Upper lobe of right lung (tissue), 1 donor: ENCODE measurements around the gene IL19. TPM values are rescaled to one million over a fixed set of nuclear protein-coding genes. Genes with fewer than 3 reads are reported as not detected.

Experiments used
- ATAC-seq: fragments of 200-7000 bp; cut with Tn5 transposase; one replicate; pipeline ENCODE4 v1.9.1; 2020; ENCODE audit warnings: mild to moderate bottlenecking, moderate library complexity
- DNase-seq: peaks from one replicate; pipeline ENCODE4 v3.0.0-alpha.2; 2020
- H3K27ac ChIP-seq: fragments of 200-600 bp; one replicate; pipeline ENCODE4 v1.8.0; 2022
- H3K27me3 ChIP-seq: fragments of 200-600 bp; one replicate; pipeline ENCODE4 v1.8.0; 2022; ENCODE audit warnings: mild to moderate bottlenecking
- H3K36me3 ChIP-seq: fragments of 200-600 bp; one replicate; pipeline ENCODE4 v1.8.0; 2022
- H3K4me1 ChIP-seq: fragments of 200-600 bp; one replicate; pipeline ENCODE4 v1.8.0; 2022
- H3K4me3 ChIP-seq: fragments of 200-600 bp; one replicate; pipeline ENCODE4 v1.8.0; 2022; ENCODE audit warnings: mild to moderate bottlenecking
- H3K9me3 ChIP-seq: fragments of 200-600 bp; one replicate; pipeline ENCODE4 v1.8.0; 2022
- intact Hi-C: fragments of 100-400 bp; cut with DNase I; formaldehyde crosslinking; loops from one replicate; pipeline ENCODE4 v1.11.0; 2022
- long read RNA-seq: library from polyadenylated mRNA; unstranded; transcript quantifications from one replicate; pipeline ENCODE4 v2.0.0, GENCODE V29; 2021
- total RNA-seq: library from RNA; stranded (reverse); fragmentation: NEBNext Ultra II Directional; extraction: Animal tissue kit (Norgen Biotek cat#: 25700); gene quantifications from one replicate; pipeline ENCODE4 v1.2.1, GENCODE V29; 2021
- TF ChIP-seq, protein P1 (sequence below): fragments of 200-600 bp; IDR thresholded peaks from one replicate; pipeline ENCODE4 v1.8.0; 2022; ENCODE audit warnings: antibody characterized with exemption
- donor health status: DM: no; HTN: yes; CAD: no; lungs with severe emphysema.

Gene IL19, protein sequence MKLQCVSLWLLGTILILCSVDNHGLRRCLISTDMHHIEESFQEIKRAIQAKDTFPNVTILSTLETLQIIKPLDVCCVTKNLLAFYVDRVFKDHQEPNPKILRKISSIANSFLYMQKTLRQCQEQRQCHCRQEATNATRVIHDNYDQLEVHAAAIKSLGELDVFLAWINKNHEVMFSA
- not detected for total RNA-seq
- long read RNA-seq, result 0 reads

DNA sequence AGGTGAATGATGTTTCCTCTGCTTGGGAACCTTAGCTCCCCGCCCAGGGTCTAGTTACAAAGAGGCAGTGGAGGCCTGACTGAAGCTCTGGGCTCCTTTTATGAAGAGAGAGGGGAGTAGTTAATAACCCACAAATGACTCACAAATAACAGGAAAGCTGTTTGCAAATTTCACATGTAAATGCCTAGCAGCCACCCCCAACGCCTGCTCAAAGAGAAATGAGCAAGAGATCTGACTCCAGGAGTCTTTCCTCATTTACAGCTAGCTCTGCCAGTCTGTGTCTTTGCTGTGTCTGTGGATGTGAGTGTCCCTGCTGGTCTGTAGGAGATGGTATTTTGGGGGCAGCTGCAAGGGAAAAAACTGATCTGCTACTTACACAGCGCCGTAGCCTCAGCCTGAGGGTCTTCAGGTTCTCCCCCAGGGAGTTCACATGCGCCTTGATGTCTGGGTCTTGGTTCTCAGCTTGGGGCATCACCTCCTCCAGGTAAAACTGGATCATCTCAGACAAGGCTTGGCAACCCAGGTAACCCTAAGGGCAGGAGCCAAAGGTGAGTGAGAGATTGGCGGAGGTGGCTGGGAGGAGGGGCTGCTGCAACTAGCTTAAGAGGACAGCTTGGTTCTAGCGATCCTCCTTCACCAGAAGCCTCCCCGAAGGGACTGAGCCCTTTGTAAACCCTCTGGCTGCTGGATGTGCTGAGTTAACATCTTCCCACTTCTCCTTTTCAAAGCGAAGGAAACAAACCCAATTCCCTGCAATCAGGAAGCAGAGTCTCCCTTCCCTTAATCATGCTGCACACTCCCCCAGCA, at the start of gene IL19:
Gene IL19, plus strand, starts transcription at position 243 of the 807 bp plus-strand sequence. CDS start 65,890 bp downstream, outside the sequence.
- peak; percentile 65 for ATAC-seq
- H3K27ac ChIP-seq, result peak within 1 kb of the TSS; percentile 42
- peaks cover 11% of the 10 kb centered on the region for H3K4me1 ChIP-seq
- H3K36me3 ChIP-seq, result no peaks in the 10 kb centered on the region
- intact Hi-C loops, result no loop called here
- no peaks in the 10 kb centered on the region for H3K9me3 ChIP-seq
- H3K4me3 ChIP-seq, result peak within 1 kb of the TSS; percentile 0
- no peaks in the 10 kb centered on the region for H3K27me3 ChIP-seq
- TF ChIP-seq, protein P1, sequence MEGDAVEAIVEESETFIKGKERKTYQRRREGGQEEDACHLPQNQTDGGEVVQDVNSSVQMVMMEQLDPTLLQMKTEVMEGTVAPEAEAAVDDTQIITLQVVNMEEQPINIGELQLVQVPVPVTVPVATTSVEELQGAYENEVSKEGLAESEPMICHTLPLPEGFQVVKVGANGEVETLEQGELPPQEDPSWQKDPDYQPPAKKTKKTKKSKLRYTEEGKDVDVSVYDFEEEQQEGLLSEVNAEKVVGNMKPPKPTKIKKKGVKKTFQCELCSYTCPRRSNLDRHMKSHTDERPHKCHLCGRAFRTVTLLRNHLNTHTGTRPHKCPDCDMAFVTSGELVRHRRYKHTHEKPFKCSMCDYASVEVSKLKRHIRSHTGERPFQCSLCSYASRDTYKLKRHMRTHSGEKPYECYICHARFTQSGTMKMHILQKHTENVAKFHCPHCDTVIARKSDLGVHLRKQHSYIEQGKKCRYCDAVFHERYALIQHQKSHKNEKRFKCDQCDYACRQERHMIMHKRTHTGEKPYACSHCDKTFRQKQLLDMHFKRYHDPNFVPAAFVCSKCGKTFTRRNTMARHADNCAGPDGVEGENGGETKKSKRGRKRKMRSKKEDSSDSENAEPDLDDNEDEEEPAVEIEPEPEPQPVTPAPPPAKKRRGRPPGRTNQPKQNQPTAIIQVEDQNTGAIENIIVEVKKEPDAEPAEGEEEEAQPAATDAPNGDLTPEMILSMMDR, result no peak
- DNase-seq, result no peak

DNA sequence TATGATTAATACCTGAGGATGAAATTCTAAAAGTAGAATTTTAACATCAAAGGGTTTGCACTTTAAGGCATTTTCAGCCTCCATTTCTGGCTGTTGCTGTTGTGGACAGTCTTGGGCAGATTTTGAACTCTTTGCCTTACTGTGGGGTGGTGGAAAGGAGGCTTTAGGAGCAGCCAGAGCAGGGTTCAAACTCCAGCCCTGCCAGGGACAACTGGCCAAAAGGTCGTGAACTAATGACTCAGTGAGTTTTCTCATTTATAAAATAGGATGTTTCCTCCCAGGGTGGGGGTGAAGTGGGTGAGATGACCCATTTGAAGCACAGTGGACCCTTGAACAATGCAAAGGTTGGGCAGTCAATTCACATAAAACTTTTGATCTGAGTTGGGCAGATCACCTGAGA, 49.1 kb upstream of the IL19 start:
- ATAC-seq, result no peak
- intact Hi-C loops, result no loop called here
- DNase-seq, result peak; percentile 6
- Histone ChIP-seq H3K4me1 (peaks cover 57% of the 10 kb centered on the region), H3K27ac (no peak overlapping the region), H3K27me3 (no peaks in the 10 kb centered on the region), H3K9me3 (no peaks in the 10 kb centered on the region), H3K36me3 (no peaks in the 10 kb centered on the region), H3K4me3 (no peak overlapping the region)
- TF ChIP-seq, protein P1, result no peak

DNA sequence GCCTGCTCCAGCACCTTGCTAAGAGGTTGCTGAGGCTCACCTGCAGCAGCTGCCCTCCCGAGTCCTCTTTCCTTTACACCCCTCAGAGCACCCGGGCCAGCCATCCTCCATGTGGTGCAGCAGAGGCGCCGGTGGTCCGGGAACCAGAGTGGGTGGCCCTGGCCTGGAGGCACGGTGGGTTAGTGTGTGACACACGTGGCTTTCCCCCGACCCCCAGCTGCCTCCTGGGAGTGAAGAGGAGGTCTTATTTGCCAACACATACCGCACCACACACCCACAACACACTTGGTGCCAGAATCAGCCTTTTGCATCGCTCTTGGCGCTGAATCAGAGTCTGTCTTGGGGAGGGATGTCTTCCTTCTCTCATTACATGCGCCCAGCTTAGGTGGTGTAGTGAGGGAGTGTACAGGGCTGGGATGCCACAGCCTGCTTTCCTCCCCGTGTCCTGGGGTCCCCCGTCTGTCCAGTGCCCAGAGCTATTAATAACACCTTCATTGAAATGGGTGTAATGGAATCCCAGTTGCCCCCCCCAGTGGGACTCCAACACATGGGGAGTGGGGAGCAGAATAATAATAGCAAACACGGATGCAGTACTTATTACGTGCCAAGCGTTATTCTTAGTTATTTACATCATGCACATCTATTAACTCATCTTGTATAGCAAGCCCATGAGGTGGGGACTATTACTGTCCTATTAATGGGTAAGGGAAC, 47.7 kb upstream of the IL19 start:
- no peaks in the 10 kb centered on the region for H3K9me3 ChIP-seq
- H3K27ac ChIP-seq, result peak overlapping the region; percentile 83

DNA sequence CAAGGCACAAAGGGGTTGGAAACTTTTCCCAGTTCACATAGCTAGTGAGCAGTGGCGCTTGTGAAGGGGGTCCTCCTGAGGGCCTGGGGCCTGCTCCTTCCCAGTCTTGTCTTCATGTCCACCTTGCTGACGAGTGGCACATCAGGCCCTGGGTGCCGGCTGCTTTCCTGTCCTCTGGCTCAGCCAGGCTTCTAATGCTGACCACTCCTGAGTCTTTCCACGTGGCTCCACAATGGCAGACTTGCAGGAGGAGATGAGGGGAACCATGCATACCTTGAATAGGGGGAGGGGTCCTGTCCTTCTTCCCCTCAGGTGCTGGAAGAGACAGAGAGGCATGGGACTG, 47.1 kb upstream of the IL19 start:
- intact Hi-C loops, result no loop called here
- TF ChIP-seq, protein P1, result no peak
- DNase-seq, result no peak
- Histone ChIP-seq H3K36me3 (no peaks in the 10 kb centered on the region), H3K4me3 (no peak overlapping the region), H3K27me3 (no peaks in the 10 kb centered on the region), H3K27ac (peak overlapping the region; percentile 83), H3K9me3 (no peaks in the 10 kb centered on the region), H3K4me1 (peaks cover 47% of the 10 kb centered on the region)
- ATAC-seq, result no peak

More for the DNA sequence above, 47.7 kb upstream of the IL19 start:
- intact Hi-C loops, result no loop called here
- Histone ChIP-seq H3K36me3 (no peaks in the 10 kb centered on the region), H3K4me1 (peaks cover 49% of the 10 kb centered on the region), H3K27me3 (no peaks in the 10 kb centered on the region), H3K4me3 (no peak overlapping the region)
- DNase-seq (peak; percentile 52), ATAC-seq (no peak)
- TF ChIP-seq, protein P1, result no peak

DNA sequence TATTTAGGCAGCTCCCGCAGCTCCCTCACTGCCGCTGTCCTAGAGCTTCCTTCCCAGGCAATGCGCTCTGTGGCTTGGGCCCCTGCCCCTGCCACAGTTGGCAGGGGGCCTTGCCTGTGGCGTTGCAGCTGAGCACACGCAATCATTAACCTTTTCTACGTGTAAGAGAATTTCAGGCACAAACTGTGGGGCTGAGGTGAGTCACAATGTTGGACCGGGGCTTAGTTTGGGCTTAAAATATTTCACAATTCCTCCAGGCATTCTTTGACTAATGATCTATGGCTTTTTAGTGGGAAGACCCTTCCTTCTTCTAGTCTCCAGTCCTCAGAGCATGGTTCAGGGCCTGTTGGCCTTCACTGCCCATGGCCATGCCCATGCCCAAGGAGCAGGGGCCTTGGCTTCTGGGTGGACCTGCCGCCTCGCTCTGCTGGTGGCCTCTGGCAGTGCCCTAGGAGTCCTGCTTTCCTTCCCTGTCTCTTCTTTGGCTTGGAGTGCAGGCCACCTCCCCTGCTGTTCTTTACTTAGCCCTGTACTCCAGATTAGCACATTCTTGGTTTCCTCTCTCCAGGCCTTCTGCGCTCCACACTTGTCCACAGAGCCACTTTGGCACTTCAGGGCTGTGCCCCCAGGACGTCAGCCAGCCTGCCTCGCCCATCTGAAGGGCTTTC, 46.6 kb upstream of the IL19 start:
- Histone ChIP-seq H3K4me1 (peaks cover 47% of the 10 kb centered on the region), H3K9me3 (no peaks in the 10 kb centered on the region), H3K4me3 (no peak overlapping the region), H3K27me3 (no peaks in the 10 kb centered on the region), H3K36me3 (peaks cover 2% of the 10 kb centered on the region), H3K27ac (peak overlapping the region; percentile 83)
- DNase-seq, result peak; percentile 86
- intact Hi-C loops, result no loop called here
- TF ChIP-seq, protein P1, result no peak
- peak; percentile 91 for ATAC-seq
